Endothelial cell of umbilical vein (primary cell): ENCODE measurements around the gene HOXA10.

ENCODE experiments used
- EZH2 ChIP-seq: IDR thresholded peaks from 2 replicates; pipeline ENCODE4 v1.6.1; 2012; ENCODE audit warnings: borderline replicate concordance, low read depth, mild to moderate bottlenecking, moderate library complexity, low read length, inconsistent platforms; ENCODE audit not compliant: severe bottlenecking
- FOS ChIP-seq: IDR thresholded peaks from 2 replicates; pipeline ENCODE4 v1.6.1; 2011; ENCODE audit warnings: mild to moderate bottlenecking, low read length, moderate library complexity, borderline replicate concordance; ENCODE audit not compliant: insufficient read depth
- GATA2 ChIP-seq: IDR thresholded peaks from 2 replicates; pipeline ENCODE4 v1.7.0; 2011; ENCODE audit warnings: low read depth, mild to moderate bottlenecking, moderate library complexity, mixed read lengths, low read length; ENCODE audit not compliant: insufficient read length, insufficient read depth
- POLR2A ChIP-seq: IDR thresholded peaks from 2 replicates; pipeline ENCODE4 v1.6.1; 2012; ENCODE audit warnings: low read depth, mild to moderate bottlenecking, control low read depth, low read length
- POLR2AphosphoS5 ChIP-seq: IDR thresholded peaks from 2 replicates; pipeline ENCODE4 v1.6.1; 2012; ENCODE audit warnings: low read depth, mild to moderate bottlenecking, control low read depth, low read length, moderate library complexity; ENCODE audit not compliant: insufficient read depth
- TF ChIP-seq, protein P1 (sequence below), 2 donors: IDR thresholded peaks; 1 replicate in 1 of 2; 2 replicates in 1 of 2; pipeline ENCODE4 v1.5.1; 2011; ENCODE audit warnings: low read length in 2 of 2, mild to moderate bottlenecking in 2 of 2, moderate library complexity in 2 of 2, control low read depth in 1 of 2, inconsistent platforms in 1 of 2, low read depth in 1 of 2; ENCODE audit not compliant: insufficient read depth in 1 of 2; ENCODE audit errors: extremely low read depth in 1 of 2

DNA sequence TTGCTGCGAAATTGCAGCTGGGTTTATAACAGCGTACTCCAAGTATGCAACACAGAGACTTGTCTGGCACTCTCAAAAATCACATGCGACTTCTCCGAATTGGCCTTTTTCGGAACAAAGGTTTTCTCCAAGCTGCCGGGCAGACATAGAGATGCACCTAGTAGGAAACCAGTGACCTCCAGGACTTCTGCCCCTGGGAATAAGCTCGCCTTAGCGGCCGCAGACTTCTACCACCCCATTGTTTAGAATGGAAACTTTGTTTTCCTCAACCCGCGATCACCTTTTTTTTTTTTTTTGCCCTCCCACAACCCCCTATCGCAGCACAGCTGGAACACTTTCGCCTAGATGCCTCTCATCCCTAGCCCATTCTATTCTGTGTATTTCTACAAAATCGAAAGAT lies 4.9 kb upstream of the HOXA10 start:
- TF ChIP-seq POLR2A (no peak), EZH2 (no peak), FOS (no peak), GATA2 (no peak), POLR2AphosphoS5 (no peak)
- TF ChIP-seq, protein P1, sequence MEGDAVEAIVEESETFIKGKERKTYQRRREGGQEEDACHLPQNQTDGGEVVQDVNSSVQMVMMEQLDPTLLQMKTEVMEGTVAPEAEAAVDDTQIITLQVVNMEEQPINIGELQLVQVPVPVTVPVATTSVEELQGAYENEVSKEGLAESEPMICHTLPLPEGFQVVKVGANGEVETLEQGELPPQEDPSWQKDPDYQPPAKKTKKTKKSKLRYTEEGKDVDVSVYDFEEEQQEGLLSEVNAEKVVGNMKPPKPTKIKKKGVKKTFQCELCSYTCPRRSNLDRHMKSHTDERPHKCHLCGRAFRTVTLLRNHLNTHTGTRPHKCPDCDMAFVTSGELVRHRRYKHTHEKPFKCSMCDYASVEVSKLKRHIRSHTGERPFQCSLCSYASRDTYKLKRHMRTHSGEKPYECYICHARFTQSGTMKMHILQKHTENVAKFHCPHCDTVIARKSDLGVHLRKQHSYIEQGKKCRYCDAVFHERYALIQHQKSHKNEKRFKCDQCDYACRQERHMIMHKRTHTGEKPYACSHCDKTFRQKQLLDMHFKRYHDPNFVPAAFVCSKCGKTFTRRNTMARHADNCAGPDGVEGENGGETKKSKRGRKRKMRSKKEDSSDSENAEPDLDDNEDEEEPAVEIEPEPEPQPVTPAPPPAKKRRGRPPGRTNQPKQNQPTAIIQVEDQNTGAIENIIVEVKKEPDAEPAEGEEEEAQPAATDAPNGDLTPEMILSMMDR (IDR thresholded peaks at IDR 0.05; ENCODE audit: extremely low read depth in 1 of 2, insufficient read depth in 1 of 2, low read depth in 1 of 2, low read length in 2 of 2): no peak
